IMR-90 (cell line): Measurements from ENCODE around the gene PLCH1. TPM values are rescaled to one million over a fixed set of nuclear protein-coding genes. Genes with fewer than 3 reads are reported as not detected.

ENCODE experiments used
- ATAC-seq: fragments of 200-7000 bp; cut with Tn5 transposase; 2 replicates; pipeline ENCODE4 v1.9.1; 2020; ENCODE audit warnings: low read depth, mild to moderate bottlenecking, moderate library complexity
- BruUV-seq: library from RNA; stranded (reverse); fragments of 400-500 nt; replicated peaks from 2 replicates; lab custom pipeline; 2021; lab: Mats Ljungman, UMichigan
- CTCF ChIA-PET: fragments of 300-600 bp; formaldehyde crosslinking; extraction: SDS; loops from one replicate; lab custom pipeline; 2021; ENCODE audit warnings: antibody characterized with exemption; lab: Yijun Ruan, JAX
- POLR2A ChIA-PET: fragments of 300-600 bp; sonication (Branson Sonifier 250); formaldehyde crosslinking; loops from one replicate; lab custom pipeline; 2022; ENCODE audit warnings: antibody characterized with exemption; ENCODE audit not compliant: unreplicated experiment; lab: Charles Lee
- DNase-seq: peaks from one replicate; pipeline ENCODE4 v3.0.0; 2013
- H2AFZ ChIP-seq: replicated peaks from 2 replicates; pipeline ENCODE3; 2013; ENCODE audit warnings: low read length, mild to moderate bottlenecking; ENCODE audit not compliant: poor library complexity
- H2AK5ac ChIP-seq: 2 replicates; pipeline ENCODE4 v1.6.1; 2013; ENCODE audit warnings: low read depth, low read length, inconsistent platforms
- H2AK9ac ChIP-seq: replicated peaks from 2 replicates; pipeline ENCODE3; 2013; ENCODE audit warnings: mild to moderate bottlenecking, low read depth, low read length, moderate library complexity; ENCODE audit not compliant: poor library complexity
- H2BK120ac ChIP-seq: 2 replicates; pipeline ENCODE4 v1.6.1; 2013; ENCODE audit warnings: low read depth, low read length, inconsistent platforms
- H2BK15ac ChIP-seq: 3 replicates; pipeline ENCODE4 v1.6.1; 2013; ENCODE audit warnings: low read depth, low read length, inconsistent platforms
- H2BK20ac ChIP-seq: 2 replicates; pipeline ENCODE4 v1.6.1; 2013; ENCODE audit warnings: low read depth, mild to moderate bottlenecking, inconsistent platforms, low read length, moderate library complexity
- H2BK5ac ChIP-seq: 2 replicates; pipeline ENCODE4 v1.6.1; 2013; ENCODE audit warnings: mild to moderate bottlenecking, low read depth, low read length, inconsistent platforms; ENCODE audit not compliant: poor library complexity, severe bottlenecking
- H3K14ac ChIP-seq: replicated peaks from 2 replicates; pipeline ENCODE4 v1.6.1; 2013; ENCODE audit warnings: low read depth, low read length, inconsistent platforms
- H3K18ac ChIP-seq: 2 replicates; pipeline ENCODE4 v1.6.1; 2013; ENCODE audit warnings: low read depth, low read length, control low read depth
- H3K23ac ChIP-seq: 2 replicates; pipeline ENCODE4 v1.6.1; 2013; ENCODE audit warnings: low read depth, low read length, inconsistent platforms
- H3K27ac ChIP-seq: 2 replicates; pipeline ENCODE4 v1.5.1; 2013; ENCODE audit warnings: mild to moderate bottlenecking, control low read depth, low read length; ENCODE audit not compliant: insufficient read depth
- H3K27me3 ChIP-seq: 2 replicates; pipeline ENCODE4 v1.6.1; 2013; ENCODE audit warnings: low read length; ENCODE audit not compliant: control insufficient read depth, insufficient read depth
- H3K36me3 ChIP-seq: 2 replicates; pipeline ENCODE4 v1.6.1; 2013; ENCODE audit warnings: low read length, mixed read lengths; ENCODE audit not compliant: control insufficient read depth, insufficient read depth
- H3K4ac ChIP-seq: 2 replicates; pipeline ENCODE4 v1.6.1; 2013; ENCODE audit warnings: low read depth, low read length, inconsistent platforms
- H3K4me1 ChIP-seq: 2 replicates; pipeline ENCODE4 v1.6.1; 2013; ENCODE audit warnings: low read length, mixed read lengths; ENCODE audit not compliant: control insufficient read depth, insufficient read depth
- H3K4me2 ChIP-seq: 2 replicates; pipeline ENCODE4 v1.6.1; 2013; ENCODE audit warnings: low read depth, mild to moderate bottlenecking, control low read depth, low read length, moderate library complexity
- H3K4me3 ChIP-seq: 2 replicates; pipeline ENCODE4 v1.5.1; 2013; ENCODE audit warnings: low read depth, mild to moderate bottlenecking, control low read depth, low read length, moderate library complexity; ENCODE audit not compliant: insufficient read depth
- H3K56ac ChIP-seq: 2 replicates; pipeline ENCODE4 v1.6.1; 2013; ENCODE audit warnings: low read length, inconsistent platforms; ENCODE audit not compliant: insufficient read depth; ENCODE audit errors: extremely low read depth
- H3K79me1 ChIP-seq, 2 experiments: 2 replicates each; pipeline ENCODE4 v1.6.1; 2013; ENCODE audit warnings: low read length in 2 of 2, inconsistent platforms in 1 of 2, low read depth in 1 of 2
- H3K9ac ChIP-seq: 2 replicates; pipeline ENCODE4 v1.6.1; 2013; ENCODE audit warnings: low read depth, low read length, control low read depth
- H3K9me1 ChIP-seq: 2 replicates; pipeline ENCODE4 v1.6.1; 2013; ENCODE audit warnings: low read length, inconsistent platforms; ENCODE audit not compliant: insufficient read depth
- H3K9me3 ChIP-seq: 2 replicates; pipeline ENCODE4 v1.6.1; 2013; ENCODE audit warnings: low read length; ENCODE audit not compliant: control insufficient read depth, insufficient read depth
- H4K20me1 ChIP-seq: 2 replicates; pipeline ENCODE4 v1.6.1; 2013; ENCODE audit warnings: low read length, inconsistent platforms; ENCODE audit not compliant: insufficient read depth
- H4K5ac ChIP-seq: 2 replicates; pipeline ENCODE4 v1.6.1; 2013; ENCODE audit warnings: mild to moderate bottlenecking, low read depth, low read length, control low read depth
- H4K8ac ChIP-seq, 2 experiments: 2 replicates each; pipeline ENCODE4 v1.6.1; 2013; ENCODE audit warnings: low read depth in 2 of 2, low read length in 2 of 2, control low read depth in 1 of 2, inconsistent platforms in 1 of 2
- H4K91ac ChIP-seq: 2 replicates; pipeline ENCODE4 v1.6.1; 2013; ENCODE audit warnings: low read depth, low read length, inconsistent platforms; ENCODE audit not compliant: insufficient read depth
- BHLHE40 ChIP-seq: fragments of 150-350 bp; IDR thresholded peaks from 2 replicates; pipeline ENCODE4 v1.6.1; 2016; ENCODE audit warnings: mild to moderate bottlenecking, low read depth, low read length
- CEBPB ChIP-seq: IDR thresholded peaks from 2 replicates; pipeline ENCODE4 v1.6.1; 2012; ENCODE audit warnings: low read depth, low read length, improper control_type of control experiment
- CHD1 ChIP-seq: IDR thresholded peaks from 2 replicates; pipeline ENCODE4 v1.6.1; 2012; ENCODE audit warnings: low read depth, low read length, improper control_type of control experiment
- FOS ChIP-seq: fragments of 150-350 bp; IDR thresholded peaks from 2 replicates; pipeline ENCODE4 v1.6.1; 2016; ENCODE audit warnings: low read depth, low read length
- MAFK ChIP-seq: IDR thresholded peaks from 2 replicates; pipeline ENCODE4 v1.6.1; 2012; ENCODE audit warnings: low read depth, low read length, improper control_type of control experiment
- MAZ ChIP-seq: IDR thresholded peaks from 2 replicates; pipeline ENCODE4 v1.6.1; 2012; ENCODE audit warnings: low read depth, mild to moderate bottlenecking, low read length, improper control_type of control experiment, moderate library complexity, borderline replicate concordance
- MXI1 ChIP-seq: IDR thresholded peaks from 2 replicates; pipeline ENCODE4 v1.6.1; 2012; ENCODE audit warnings: low read depth, mild to moderate bottlenecking, low read length, moderate library complexity, borderline replicate concordance
- NFE2L2 ChIP-seq: fragments of 150-350 bp; IDR thresholded peaks from 2 replicates; pipeline ENCODE4 v1.6.1; 2016; ENCODE audit warnings: low read depth, mild to moderate bottlenecking, low read length
- POLR2A ChIP-seq: IDR thresholded peaks from 2 replicates; pipeline ENCODE4 v1.6.1; 2012; ENCODE audit warnings: mild to moderate bottlenecking, low read depth, low read length
- RAD21 ChIP-seq: IDR thresholded peaks from 2 replicates; pipeline ENCODE4 v1.6.1; 2012; ENCODE audit warnings: low read length, improper control_type of control experiment
- RCOR1 ChIP-seq: IDR thresholded peaks from 2 replicates; pipeline ENCODE4 v1.6.1; 2012; ENCODE audit warnings: mild to moderate bottlenecking, low read length, improper control_type of control experiment; ENCODE audit not compliant: insufficient replicate concordance
- RFX5 ChIP-seq: IDR thresholded peaks from 2 replicates; pipeline ENCODE4 v1.8.0; 2012; ENCODE audit warnings: low read depth, mild to moderate bottlenecking, low read length, moderate library complexity
- SMC3 ChIP-seq: fragments of 150-350 bp; IDR thresholded peaks from 2 replicates; pipeline ENCODE4 v1.6.1; 2016; ENCODE audit warnings: low read depth, mild to moderate bottlenecking, antibody characterized with exemption, low read length, moderate library complexity
- WGBS, 2 experiments: methylation state at CpG; one replicate each; pipeline versions ENCODE4 v1.1.5 to v1.1.7; 2013; ENCODE audit warnings: missing lambda C conversion rate in 2 of 2; ENCODE audit not compliant: insufficient read length in 1 of 2; ENCODE audit errors: extremely low coverage in 2 of 2; 5-methylcytosine and 5-hydroxymethylcytosine counted together
- dilution Hi-C: fragments of 300-500 bp; cut with HindIII; formaldehyde crosslinking; loops from one replicate; pipeline ENCODE4 v1.14.3; 2018; ENCODE audit warnings: low sequenced_read_pairs; ENCODE audit not compliant: unreplicated experiment
- in situ Hi-C: fragments of 300-500 bp; cut with MboI; formaldehyde crosslinking; loops from 3 replicates; pipeline ENCODE4 v1.14.3; 2019; ENCODE audit warnings: low sequenced_read_pairs, inconsistent platforms, mixed read lengths
- intact Hi-C: fragments of 100-400 bp; cut with micrococcal nuclease; formaldehyde crosslinking; loops from 2 replicates; pipeline ENCODE4 v1.10.0; 2022
- polyA plus RNA-seq, 3 experiments: library from polyadenylated mRNA; depleted of rRNA; stranded (reverse); fragments of >200 nt; gene quantifications; 2 replicates each; pipeline ENCODE4 v1.2.3, GENCODE V29; 2012; ENCODE audit warnings: low replicate concordance in 1 of 3
- total RNA-seq: library from RNA; depleted of rRNA; stranded (reverse); fragments of >200 nt; gene quantifications from 2 replicates; pipeline ENCODE4 v1.2.3, GENCODE V29; 2012
- TF ChIP-seq, protein P1 (sequence below): conservative IDR thresholded peaks from 2 replicates; pipeline ENCODE4 v1.5.1; 2012; ENCODE audit warnings: mild to moderate bottlenecking, low read depth, low read length, improper control_type of control experiment
- TF ChIP-seq, protein P2 (sequence below): fragments of 150-350 bp; IDR thresholded peaks from 2 replicates; pipeline ENCODE4 v1.6.1; 2016; ENCODE audit warnings: low read depth, mild to moderate bottlenecking, low read length, moderate library complexity, borderline replicate concordance
- TF ChIP-seq, protein P3 (sequence below): fragments of 150-350 bp; IDR thresholded peaks from 2 replicates; pipeline ENCODE4 v1.6.1; 2017; ENCODE audit warnings: mild to moderate bottlenecking, antibody characterized with exemption, low read length, low read depth

PLCH1 gene
- total and polyA plus RNA-seq, 2 of the 4 experiments (the other 2 are of a cell fraction) = not detected

DNA sequence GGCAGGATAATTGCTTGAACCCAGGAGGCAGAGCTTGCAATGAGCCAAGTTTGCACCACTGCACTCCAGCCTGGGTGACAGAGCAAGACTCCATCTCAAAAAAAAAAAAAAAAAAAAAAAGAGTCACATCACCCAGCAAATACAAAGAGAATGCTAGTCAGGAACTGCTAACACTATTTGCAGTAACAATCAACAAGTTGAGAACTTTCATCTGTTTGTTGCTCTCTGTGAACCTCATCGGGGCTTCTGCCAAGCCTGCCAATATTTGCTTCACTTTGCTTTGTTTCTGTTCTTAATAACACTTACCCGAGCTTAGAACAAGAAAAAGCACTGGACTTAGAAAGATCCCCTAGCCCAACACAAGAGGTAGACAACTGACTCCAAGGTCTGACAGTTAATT is 76.9 kb downstream of the PLCH1 start:
- intact Hi-C loops = no loop called here
- Histone ChIP-seq H4K91ac (no peak overlapping the region), H3K4me3 (no peak overlapping the region), H3K56ac (no peak overlapping the region), H2BK120ac (no peak overlapping the region), H2AFZ (no peak overlapping the region), H2AK5ac (no peak overlapping the region), H3K9ac (no peak overlapping the region), H3K14ac (no peak overlapping the region), H3K79me1 (no peaks in the 10 kb centered on the region), H3K4ac (no peak overlapping the region), H4K20me1 (no peaks in the 10 kb centered on the region), H3K36me3 (no peaks in the 10 kb centered on the region), H3K27ac (no peak overlapping the region), H3K18ac (no peak overlapping the region), H2AK9ac (no peak overlapping the region), H2BK15ac (no peak overlapping the region), H3K4me2 (no peak overlapping the region), H3K4me1 (no peaks in the 10 kb centered on the region), H3K9me3 (no peaks in the 10 kb centered on the region), H3K27me3 (no peaks in the 10 kb centered on the region), H4K5ac (no peak overlapping the region), H2BK5ac (no peak overlapping the region), H2BK20ac (no peak overlapping the region), H3K23ac (no peak overlapping the region), H4K8ac (no peak overlapping the region), H3K9me1 (no peaks in the 10 kb centered on the region)
- in situ Hi-C loops = no loop called here
- BruUV-seq = no TSS peak
- no peak for TF ChIP-seq CHD1
- no peak for TF ChIP-seq CEBPB
- TF ChIP-seq MXI1 = no peak
- no peak for TF ChIP-seq FOS
- no peak for TF ChIP-seq MAZ
- no peak for TF ChIP-seq NFE2L2
- TF ChIP-seq RCOR1 = no peak
- TF ChIP-seq MAFK = no peak
- TF ChIP-seq, protein P1, sequence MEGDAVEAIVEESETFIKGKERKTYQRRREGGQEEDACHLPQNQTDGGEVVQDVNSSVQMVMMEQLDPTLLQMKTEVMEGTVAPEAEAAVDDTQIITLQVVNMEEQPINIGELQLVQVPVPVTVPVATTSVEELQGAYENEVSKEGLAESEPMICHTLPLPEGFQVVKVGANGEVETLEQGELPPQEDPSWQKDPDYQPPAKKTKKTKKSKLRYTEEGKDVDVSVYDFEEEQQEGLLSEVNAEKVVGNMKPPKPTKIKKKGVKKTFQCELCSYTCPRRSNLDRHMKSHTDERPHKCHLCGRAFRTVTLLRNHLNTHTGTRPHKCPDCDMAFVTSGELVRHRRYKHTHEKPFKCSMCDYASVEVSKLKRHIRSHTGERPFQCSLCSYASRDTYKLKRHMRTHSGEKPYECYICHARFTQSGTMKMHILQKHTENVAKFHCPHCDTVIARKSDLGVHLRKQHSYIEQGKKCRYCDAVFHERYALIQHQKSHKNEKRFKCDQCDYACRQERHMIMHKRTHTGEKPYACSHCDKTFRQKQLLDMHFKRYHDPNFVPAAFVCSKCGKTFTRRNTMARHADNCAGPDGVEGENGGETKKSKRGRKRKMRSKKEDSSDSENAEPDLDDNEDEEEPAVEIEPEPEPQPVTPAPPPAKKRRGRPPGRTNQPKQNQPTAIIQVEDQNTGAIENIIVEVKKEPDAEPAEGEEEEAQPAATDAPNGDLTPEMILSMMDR = no peak
- no peak for TF ChIP-seq BHLHE40
- TF ChIP-seq SMC3 = no peak
- TF ChIP-seq POLR2A = no peak
- TF ChIP-seq, protein P2, sequence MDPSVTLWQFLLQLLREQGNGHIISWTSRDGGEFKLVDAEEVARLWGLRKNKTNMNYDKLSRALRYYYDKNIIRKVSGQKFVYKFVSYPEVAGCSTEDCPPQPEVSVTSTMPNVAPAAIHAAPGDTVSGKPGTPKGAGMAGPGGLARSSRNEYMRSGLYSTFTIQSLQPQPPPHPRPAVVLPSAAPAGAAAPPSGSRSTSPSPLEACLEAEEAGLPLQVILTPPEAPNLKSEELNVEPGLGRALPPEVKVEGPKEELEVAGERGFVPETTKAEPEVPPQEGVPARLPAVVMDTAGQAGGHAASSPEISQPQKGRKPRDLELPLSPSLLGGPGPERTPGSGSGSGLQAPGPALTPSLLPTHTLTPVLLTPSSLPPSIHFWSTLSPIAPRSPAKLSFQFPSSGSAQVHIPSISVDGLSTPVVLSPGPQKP = no peak
- TF ChIP-seq, protein P3, sequence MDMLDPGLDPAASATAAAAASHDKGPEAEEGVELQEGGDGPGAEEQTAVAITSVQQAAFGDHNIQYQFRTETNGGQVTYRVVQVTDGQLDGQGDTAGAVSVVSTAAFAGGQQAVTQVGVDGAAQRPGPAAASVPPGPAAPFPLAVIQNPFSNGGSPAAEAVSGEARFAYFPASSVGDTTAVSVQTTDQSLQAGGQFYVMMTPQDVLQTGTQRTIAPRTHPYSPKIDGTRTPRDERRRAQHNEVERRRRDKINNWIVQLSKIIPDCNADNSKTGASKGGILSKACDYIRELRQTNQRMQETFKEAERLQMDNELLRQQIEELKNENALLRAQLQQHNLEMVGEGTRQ = no peak
- TF ChIP-seq RAD21 = no peak
- TF ChIP-seq RFX5 = no peak
- dilution Hi-C loops = no loop called here
- ATAC-seq = no peak
- POLR2A ChIA-PET = no interaction called here
- CTCF ChIA-PET = no interaction called here
- no peak for DNase-seq
- WGBS, 2 experiments = 20% methylated on average over 2 of the region's 2 CpGs; no CpG with 5 or more reads in 1 of the 2 experiments
